IPS-18c (cell line): Measurements from ENCODE around the gene HOXB9.
A peak's percentile ranks its signal among the peaks of the same experiment; 100 is the strongest.

Source experiments
- H3K4me3 ChIP-seq: 2 replicates; pipeline ENCODE4 v1.7.0; 2013; ENCODE audit warnings: low read depth, mild to moderate bottlenecking, low read length, moderate library complexity; ENCODE audit not compliant: insufficient read depth
- H3K9me3 ChIP-seq: one replicate; pipeline ENCODE4 v1.6.1; 2013; ENCODE audit warnings: mild to moderate bottlenecking, low read length, moderate library complexity; ENCODE audit not compliant: control insufficient read depth, insufficient read depth

HOXB9 gene

DNA sequence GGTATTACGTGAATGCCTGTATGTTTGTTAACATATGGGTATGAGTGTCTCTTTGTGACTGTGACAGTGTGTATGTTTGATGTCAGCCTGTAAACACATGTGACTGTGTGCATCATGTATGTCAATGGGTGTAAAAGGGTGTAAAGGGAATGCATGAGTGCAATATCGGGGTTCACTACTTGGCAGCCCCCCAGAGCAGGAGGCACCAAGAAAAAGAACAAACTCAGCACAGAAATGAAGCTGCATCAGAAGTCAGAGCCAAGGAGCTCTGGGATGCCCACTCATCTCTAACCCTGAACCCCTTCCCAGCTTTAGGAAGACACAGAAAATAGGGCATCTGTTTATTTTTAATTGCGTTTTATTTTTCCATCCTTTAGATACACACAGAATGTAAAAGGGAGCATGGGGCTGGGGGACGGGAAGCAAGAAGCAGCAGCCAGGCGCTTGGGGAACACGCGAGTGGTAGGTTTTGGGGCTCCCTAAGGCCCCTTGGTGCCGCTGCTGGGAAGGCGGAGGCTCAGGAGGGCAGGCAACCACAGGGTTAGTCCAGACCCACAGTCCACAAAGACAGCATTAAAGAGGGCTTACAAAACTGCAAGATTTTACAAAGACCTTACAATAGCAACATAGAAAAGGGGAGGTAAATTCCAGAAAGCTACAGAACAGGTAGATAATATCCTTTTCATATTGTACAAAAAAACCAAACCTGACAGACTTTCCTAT is 19.1 kb downstream of the HOXB9 start:
- H3K4me3 ChIP-seq = no peak overlapping the region
- H3K9me3 ChIP-seq = peaks cover 2% of the 10 kb centered on the region

DNA sequence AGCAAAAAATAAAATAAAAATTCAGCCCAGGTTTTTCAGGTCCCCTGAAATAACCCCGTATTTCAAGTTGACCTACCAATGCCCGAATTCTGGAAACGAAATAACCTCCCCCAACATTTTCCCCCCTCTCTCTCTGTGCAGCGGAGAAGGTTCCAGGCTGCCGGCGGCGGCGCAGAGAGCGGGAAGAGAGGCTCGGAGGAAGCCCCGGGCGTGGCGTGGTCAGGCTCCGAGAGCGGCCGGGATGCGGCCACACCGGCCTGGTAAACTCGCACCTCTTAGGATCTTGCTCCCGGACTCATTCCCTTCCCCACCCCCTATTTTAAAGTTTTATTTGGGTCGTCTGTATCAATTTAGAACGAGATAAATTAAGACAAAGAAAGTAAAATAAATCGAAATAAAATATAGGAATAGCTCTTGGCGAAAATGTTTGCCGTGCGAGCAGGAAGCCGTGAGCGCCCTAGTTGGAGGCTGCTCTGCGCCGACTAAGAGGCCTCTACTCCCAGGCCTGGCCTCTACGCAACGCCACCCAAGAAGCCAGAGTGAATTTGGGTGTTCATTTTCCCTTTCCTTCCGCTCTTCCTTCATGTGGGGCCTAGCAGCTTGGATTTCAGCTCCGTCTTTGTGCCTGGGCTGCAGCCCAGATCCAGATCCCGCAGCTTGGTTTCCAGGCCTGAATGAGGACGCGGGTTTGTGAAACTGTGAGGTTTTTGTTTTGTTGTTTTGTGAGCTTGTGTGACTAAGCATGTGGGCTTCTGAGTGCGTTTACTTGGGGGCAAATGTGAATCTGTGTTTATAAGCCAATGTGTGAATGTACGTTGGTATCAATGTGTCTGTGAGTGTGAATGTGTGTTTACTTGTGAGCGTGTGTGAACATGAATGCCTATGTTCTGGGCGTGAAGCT is 19.9 kb downstream of the HOXB9 start:
- Histone ChIP-seq H3K9me3 (peaks cover 2% of the 10 kb centered on the region), H3K4me3 (no peak overlapping the region)

DNA sequence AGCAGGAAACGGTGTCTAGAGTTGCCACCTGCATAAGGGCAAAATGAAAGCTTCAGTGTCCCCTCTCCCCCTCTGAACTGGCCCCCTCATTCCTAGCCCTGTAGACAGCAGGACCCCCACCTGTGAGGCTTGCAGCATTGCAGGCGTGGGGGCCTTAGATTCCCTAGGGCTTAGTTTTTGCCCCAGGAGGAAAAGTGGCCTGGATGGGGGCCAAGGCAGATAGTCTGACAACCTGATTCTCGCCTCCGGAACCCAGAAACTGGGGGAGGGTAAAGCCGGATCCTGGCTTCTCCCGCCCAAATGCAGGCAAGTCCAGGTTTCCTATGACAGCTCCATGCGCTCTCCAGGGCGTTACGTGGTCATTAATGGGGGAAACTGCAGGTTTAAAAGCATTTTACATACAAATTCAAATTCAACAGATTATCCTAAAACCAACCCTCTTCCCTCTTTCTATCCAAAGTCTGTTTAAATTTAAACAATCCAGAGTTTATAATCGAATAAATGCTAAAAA is 20.7 kb downstream of the HOXB9 start:
- Histone ChIP-seq H3K9me3 (peaks cover 2% of the 10 kb centered on the region), H3K4me3 (no peak overlapping the region)

DNA sequence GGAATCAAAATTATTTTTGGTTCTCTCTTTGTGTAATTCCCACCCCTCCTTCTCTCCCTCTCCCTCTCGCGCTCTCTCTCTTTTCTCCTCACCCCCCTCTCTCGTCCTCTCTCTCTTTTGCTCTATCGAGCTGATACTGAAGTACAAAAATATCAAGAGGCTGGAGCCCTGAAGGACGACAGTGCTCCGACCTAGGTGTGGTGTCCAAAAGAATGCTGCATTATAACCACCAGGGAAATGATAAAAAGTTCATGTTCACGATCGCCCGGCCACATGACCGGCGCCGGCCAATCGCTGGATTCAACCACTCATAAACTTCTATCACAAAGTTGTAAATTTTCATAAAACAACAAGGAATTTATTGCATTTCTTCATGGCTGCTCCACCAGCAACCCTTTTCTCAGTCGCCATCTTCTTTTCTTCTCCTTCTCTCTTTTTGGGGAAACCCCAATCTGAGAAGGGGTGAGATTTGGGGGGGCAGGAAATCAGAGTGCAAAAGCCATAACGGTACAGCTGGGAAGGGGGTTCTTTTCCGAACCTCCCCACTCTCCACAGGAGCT is 21.3 kb downstream of the HOXB9 start, which contains the start of gene HOXB6:
Gene HOXB6 (minus strand): TSS at position 217 of the 560 bp plus-strand sequence. CDS start 6,836 bp downstream, outside the sequence.
- H3K4me3 ChIP-seq = no peak within 1 kb of the TSS
- peaks cover 2% of the 10 kb centered on the region for H3K9me3 ChIP-seq

DNA sequence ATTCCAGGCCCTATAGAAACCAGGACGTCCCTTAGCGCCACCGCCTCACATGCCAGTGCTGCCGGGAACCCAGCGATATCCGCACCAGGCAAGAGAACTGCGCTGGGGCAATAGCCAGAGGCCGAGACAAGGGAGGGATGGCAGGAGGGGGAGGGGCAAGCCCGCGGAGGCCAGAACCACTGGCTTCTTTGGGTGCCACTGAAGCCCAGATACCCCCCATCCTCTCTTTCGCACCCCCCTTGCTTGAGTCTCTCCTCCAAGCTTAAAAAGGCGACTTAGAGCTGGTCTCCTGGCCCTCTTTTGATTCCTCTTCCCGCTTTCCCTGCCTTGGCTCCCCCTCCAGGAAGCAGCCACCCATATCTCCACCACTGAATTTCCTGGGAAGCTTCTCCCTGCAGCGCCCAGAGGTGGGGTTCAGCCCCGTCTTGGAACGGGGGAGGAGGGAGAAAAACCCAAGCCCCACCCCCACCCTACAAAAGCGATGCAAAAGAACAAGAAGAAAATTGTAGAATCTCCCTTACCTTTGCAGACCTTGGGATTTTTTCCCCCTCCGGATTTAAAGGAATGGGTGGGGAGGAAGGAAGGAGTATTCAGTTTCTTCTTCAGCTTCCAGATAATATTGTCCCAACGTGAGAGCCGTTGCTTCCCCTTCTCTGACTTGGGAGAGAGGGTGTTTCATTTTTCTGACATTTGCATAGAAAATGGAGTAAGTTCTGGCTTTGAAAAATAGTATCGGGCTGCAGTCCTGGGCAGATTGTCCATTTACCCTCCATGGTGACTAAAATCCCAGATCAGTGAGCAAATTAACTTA is 22.0 kb downstream of the HOXB9 start:
- Histone ChIP-seq H3K9me3 (peaks cover 2% of the 10 kb centered on the region), H3K4me3 (no peak overlapping the region)

DNA sequence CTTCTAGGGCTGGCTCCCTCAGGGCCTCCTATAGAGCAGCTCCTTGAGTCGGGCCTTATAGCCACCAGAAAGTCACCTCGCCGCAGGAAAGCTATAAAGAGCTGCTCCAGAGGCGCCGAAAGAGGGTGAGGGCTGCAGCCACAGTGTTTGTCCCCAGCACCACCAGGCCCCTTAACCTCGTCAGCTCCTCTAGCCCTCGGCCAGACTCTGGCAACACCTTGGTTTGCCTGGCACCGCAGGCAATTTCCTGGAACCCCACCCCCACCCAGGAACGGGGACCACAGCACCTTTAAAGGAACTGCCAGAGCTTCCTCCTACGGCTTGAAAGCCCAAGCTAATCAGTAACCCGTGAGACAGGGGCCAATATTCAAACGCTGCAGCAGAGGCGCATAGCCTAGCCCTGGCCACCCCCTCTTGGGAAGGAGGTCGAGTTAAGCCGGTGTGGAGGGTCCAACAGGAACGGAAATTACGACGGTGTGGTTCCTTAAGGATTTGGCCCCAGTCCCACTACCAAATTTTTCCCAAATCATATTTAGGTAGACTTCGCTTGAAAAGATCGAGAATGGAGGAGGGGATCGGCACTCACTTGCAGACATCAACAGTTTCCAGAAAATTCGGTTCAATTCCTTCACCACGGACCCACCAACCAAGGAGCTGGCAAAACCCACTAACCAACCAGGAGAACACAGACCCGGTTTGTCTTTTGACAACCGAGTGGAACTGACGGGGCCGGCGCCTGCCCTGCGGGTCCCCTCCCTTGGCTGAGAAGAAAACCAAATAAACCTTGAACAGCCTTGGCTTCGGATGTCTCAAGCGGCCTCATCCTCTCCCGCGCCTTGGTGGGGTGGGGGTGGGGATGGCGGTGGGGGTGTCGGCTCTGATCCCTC is 24.4 kb downstream of the HOXB9 start:
- H3K9me3 ChIP-seq = no peaks in the 10 kb centered on the region
- H3K4me3 ChIP-seq = no peak overlapping the region

DNA sequence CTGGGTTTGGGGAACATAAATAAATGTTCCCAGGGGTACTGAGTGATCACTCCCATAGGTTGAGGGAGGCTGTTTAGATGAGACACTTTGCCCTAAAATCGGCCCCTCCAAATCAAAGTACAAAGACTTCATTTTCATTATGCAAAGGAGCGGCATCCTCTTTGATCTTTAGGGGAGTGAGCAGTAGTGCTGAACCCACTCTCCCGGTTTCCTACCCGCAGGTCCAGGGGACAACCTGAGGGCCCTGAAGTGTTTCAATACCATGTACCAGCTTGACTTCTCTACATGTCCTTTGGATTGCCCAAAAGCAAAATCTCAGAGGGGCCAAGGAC is 25.0 kb downstream of the HOXB9 start:
- Histone ChIP-seq H3K4me3 (no peak overlapping the region), H3K9me3 (no peaks in the 10 kb centered on the region)

DNA sequence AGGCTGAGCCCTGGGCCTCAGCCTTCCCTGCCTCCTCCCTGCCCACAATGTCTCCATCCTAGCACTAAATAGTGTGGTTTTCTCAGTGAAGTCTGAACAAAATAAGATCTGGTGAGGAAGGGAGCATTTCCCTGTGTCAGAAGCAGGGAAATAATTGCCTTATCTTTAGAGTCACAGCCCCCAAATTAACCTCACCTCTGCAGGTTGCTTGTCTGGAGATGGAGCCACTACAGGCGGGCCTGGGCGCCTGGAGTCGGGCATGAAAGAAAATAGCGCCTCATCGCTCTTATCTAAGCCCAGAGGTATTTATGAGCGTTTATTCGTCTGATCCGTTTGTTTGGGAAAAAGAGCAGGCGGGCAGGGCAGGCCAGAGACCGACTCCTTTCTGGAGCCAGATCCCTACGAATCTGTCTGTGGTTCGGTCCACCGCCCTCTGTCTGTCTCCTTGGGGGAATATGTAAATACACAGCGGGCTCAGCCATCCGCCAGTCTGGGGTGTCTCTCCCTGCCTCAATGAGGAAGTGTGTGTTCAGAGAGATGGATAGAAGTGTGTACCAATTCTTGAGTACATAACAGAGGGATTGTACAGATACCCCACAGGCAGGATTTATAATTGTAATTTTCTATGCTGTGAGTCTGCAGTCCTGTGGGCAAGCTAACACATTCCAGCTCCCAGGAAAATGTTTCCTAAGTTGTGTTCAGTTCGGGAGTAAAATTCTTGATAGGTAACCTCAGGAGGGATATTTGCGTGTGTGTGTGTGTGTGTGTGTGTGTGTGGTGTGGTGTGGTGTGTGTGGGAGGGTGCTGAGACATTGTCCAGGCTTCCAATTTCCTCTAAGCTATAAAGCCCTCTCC is 25.7 kb downstream of the HOXB9 start:
- Histone ChIP-seq H3K4me3 (no peak overlapping the region), H3K9me3 (no peaks in the 10 kb centered on the region)

DNA sequence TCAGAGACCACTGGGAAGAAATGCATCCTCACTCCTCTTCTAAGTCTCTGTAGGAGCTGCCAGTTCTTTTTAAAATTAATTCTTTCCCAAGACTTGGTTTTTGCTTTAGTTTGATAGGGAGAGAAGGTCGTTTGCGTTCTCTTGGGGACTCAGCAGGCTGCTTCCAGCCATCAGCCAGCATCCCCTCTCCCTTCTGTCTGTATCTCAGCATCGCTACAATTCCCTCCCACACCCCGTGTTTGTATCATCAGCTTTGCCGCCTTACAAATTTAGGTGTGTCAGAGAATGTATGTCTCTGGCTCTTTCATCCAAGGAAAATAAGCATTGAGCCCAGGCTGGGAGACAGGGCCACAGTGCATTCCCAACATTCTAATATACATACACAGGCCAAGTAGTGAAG is 26.8 kb downstream of the HOXB9 start:
- H3K9me3 ChIP-seq = no peaks in the 10 kb centered on the region
- H3K4me3 ChIP-seq = no peak overlapping the region

DNA sequence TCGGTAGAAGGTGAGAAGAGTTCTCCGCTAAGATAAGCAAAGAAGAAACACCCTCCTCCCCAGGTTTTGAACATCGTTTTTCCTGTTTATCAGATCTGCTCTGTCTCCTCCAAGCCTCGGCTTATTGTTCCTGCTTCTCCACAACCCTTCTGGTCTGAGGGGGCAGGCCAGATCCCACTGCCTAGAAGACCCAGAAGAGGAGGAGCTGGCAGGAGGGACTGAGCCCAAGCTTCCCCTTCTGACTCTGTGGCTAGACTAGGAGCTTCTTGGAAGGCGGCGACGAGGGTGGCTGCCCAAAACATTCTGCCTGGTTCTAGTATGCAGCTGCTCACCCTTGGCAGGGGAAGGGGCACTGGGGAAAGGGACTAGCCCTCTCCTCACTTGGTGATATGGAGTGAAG is 27.4 kb downstream of the HOXB9 start:
- Histone ChIP-seq H3K4me3 (no peak overlapping the region), H3K9me3 (no peaks in the 10 kb centered on the region)

DNA sequence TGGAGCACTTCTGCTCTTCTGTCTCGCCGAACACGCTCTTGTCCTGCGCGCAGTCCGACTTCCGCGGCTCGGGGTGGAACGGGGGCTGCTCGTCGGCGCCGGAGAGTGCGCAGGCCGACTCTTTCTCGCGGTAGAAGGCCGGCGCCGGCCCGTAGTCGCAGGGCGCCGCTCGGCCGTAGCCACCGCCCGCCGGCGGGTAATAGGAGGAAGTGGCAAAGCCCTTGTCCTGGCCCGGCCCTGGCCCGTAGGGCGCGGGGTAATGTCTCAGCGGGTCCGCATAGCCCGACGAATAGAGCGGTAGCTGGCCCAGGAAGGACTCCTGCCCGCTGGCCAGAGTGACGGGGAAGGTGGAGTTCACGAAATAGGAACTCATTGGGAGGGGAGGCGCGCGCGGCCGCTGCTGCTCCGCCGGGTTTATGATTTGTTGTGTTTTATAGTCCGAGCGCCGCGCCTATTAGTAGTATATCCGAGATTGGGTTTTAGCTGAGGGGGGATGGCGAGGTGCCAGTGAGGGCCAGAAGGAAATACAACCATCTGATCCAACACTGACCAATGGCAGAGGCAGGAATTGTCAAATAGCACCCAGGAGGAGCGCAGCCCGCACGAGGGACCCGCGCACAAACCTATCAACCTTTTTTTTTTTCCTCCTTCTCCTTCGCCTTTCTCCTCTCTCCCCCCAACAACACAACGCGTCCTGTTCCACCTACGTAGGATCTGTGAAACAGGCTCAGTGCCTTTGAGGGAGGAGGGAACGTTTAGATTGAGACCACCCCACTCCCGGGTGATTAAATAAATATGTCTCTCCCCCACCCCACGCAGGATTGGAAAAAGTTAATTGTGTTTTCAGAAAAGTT is 28.2 kb downstream of the HOXB9 start:
- no peaks in the 10 kb centered on the region for H3K9me3 ChIP-seq
- no peak overlapping the region; the same call in 1 of the 2 replicates for H3K4me3 ChIP-seq

DNA sequence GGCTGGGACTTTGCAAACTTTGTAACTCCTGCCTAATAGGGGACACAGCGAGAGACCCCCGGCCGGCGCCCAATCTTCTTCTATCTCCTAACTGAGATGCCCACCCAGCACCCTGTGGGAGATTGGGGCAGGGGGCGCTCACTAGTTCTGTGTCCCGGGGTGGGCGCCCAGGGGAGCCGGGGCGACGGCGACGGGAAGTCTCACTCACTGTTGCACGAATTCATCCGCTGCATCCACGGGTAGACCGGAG is 28.7 kb downstream of the HOXB9 start:
- H3K4me3 ChIP-seq = no peak overlapping the region
- no peaks in the 10 kb centered on the region for H3K9me3 ChIP-seq

DNA sequence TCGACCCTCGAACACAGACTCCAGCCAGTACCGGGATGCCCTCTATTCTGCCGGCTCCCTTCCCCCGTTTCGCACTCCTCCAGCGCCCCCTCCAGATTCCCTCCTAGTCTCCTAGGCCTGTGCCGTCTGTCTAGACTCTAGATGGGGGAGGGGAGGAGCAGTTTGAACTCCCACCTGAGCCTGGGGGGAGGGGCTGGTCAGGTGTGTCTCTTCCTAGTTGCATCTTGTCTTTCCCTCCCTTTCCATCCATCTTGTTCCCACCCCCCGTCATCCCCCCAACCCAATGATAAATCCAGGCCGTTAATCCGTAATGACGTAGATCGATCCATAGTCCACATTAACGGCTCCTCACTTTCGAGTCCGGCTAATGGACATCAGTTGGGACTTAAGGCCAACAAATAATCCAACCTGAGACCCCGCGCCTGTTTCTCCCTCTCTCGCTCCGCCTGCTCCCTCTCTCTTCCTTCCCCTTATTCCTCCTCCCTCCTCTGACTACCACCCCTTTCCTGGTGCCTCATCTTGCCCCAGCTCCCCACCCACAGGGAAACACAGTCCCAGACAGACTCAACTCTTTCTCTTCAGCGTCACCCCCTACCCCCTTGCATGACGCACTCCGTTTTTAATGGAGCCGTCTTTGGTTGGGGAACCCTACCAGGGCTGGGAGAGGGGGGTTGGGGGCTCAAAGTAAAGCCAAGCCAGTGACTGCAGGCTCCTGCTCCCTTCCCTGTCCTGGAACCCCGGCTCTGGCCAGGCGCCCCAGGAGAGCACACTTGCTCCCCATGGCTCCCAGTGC is 29.2 kb downstream of the HOXB9 start:
- 0 out of 2 replicates have a peak overlapping the region, but pooled peaks have one; percentile 15 for H3K4me3 ChIP-seq

DNA sequence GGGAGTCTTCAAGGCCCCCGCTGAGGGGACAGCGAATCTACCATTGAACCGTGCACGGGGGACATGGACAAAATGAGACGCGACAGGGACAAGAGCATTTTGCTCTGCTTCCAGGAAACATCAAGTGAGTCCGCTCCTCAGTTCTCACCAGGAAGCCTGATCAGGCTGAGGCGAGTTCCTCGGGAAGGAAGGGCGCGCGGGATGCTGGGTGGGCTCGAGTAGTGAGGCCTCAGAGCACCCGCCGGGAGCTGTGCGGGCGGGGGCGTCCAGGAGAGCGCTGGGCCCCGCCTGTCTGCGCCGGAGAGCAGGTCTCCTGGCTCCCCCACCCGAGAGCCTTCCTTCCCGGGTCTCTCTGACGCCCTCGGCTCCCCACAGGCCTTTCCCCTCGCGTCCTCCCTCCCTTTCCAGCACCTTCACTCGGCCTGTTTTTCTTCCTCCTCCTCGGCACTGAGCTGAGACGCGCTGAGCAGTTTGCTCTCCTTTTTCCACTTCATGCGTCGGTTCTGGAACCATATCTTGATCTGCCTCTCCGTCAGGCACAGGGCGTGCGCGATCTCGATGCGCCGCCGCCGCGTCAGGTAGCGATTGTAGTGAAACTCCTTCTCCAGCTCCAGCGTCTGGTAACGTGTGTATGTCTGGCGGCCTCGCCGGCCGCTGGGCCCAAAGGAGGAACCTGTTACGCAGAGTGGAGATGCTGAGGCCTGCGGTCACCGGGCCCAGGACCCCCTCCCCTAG is 30.0 kb downstream of the HOXB9 start:
- Histone ChIP-seq H3K4me3 (0 out of 2 replicates have a peak overlapping the region, but pooled peaks have one; percentile 15), H3K9me3 (no peaks in the 10 kb centered on the region)

More for the DNA sequence above, 29.2 kb downstream of the HOXB9 start:
- H3K9me3 ChIP-seq = no peaks in the 10 kb centered on the region
